22Rv1 (cell line): ENCODE measurements around the gene SLC12A8.

ENCODE experiments used
- ZFX ChIP-seq: fragments of 450-650 bp; IDR thresholded peaks from 2 replicates; pipeline ENCODE4 v1.6.1; 2017; ENCODE audit warnings: antibody characterized with exemption, borderline replicate concordance
- TF ChIP-seq, protein P1 (sequence below): fragments of 450-650 bp; IDR thresholded peaks from 2 replicates; pipeline ENCODE4 v1.5.1; 2017; ENCODE audit warnings: mild to moderate bottlenecking

DNA sequence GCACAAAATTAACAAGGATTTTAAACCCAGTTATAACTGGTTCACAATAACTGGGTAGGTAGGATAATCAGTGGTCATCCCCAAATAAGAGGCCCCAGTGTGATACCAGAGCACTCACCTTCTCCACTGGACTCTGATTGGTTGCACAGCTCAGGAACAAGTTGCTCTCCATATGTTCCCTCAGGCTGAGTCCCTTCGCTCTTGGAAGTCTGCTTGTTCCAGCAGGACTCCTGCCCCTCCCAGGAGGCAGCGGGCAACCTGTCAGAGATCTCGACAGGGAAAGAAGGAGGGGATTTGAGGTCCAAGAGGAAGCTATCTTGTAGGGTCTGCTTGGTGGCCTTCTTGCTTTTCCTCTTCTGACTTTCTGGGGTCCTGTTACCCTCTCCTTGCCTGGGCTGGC lies 105.2 kb downstream of the SLC12A8 start:
- TF ChIP-seq, protein P1, sequence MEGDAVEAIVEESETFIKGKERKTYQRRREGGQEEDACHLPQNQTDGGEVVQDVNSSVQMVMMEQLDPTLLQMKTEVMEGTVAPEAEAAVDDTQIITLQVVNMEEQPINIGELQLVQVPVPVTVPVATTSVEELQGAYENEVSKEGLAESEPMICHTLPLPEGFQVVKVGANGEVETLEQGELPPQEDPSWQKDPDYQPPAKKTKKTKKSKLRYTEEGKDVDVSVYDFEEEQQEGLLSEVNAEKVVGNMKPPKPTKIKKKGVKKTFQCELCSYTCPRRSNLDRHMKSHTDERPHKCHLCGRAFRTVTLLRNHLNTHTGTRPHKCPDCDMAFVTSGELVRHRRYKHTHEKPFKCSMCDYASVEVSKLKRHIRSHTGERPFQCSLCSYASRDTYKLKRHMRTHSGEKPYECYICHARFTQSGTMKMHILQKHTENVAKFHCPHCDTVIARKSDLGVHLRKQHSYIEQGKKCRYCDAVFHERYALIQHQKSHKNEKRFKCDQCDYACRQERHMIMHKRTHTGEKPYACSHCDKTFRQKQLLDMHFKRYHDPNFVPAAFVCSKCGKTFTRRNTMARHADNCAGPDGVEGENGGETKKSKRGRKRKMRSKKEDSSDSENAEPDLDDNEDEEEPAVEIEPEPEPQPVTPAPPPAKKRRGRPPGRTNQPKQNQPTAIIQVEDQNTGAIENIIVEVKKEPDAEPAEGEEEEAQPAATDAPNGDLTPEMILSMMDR: no peak
- no peak for TF ChIP-seq ZFX
